CD4-positive, alpha-beta T cell treated with Interferon alpha-2 for 1 hour (primary cell): ENCODE data around the gene CMIP.
A peak's percentile ranks its signal among the peaks of the same experiment; 100 is the strongest.

ENCODE experiments used
- DNase-seq, 2 donors: peaks; one replicate each; pipeline ENCODE4 v3.0.0-alpha.2; 2020 to 2022

The CMIP gene

DNA sequence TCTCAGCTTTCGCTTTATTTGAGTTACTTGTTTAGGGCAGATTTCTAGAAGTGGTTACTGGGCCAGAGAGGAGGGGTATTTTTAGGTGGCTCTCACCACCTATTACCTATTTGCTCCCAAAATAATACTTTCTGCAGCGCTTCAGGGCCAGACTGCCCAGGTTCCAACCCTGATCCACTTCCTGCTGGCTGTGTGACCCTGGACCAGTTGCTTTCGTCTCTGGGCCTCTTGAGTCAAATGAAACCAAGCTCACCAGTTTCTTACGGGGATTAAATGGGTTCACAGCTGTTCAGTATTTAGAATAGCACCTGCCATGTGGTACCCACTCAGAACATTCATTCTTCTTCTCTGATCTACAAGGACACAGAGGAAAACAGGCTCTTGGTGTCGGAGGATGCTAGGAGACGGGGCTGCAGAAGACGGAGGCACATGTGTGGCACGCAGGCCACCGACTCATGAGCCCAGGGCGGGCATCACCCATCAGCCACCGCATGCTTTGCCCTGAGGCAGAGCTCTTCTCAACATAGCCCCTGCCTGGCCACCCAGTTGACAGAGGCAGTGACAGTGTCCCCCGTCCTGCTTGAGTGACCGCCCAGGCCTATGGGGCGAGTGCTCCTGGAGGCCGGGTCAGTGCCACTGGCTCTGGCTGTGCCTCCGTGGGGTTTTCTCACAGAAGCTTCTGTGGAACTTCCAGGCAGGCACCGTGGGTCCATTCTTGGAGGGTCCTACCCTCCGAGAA, 185.5 kb downstream of the CMIP start:
- no peak for DNase-seq

DNA sequence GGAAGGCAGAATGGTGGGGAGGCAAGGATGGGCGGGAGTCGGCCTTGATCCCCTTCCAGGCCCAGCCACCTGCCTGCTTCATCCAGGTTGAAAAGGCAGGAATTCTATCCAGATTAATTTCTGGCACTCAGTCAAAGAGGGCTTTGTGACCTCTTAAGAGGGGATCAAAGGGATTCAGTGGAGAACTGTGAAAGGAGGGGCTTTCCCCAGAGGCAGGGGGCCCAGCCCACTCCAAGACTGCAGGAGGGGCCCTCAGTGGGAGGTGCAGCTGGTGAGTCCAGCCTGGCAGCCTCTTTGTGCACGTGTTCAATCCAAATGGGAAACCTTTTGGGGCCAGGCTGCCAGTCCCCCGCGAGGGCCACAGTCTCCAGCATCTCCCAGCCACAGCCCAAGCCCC, 186.0 kb downstream of the CMIP start:
- no peak for DNase-seq

DNA sequence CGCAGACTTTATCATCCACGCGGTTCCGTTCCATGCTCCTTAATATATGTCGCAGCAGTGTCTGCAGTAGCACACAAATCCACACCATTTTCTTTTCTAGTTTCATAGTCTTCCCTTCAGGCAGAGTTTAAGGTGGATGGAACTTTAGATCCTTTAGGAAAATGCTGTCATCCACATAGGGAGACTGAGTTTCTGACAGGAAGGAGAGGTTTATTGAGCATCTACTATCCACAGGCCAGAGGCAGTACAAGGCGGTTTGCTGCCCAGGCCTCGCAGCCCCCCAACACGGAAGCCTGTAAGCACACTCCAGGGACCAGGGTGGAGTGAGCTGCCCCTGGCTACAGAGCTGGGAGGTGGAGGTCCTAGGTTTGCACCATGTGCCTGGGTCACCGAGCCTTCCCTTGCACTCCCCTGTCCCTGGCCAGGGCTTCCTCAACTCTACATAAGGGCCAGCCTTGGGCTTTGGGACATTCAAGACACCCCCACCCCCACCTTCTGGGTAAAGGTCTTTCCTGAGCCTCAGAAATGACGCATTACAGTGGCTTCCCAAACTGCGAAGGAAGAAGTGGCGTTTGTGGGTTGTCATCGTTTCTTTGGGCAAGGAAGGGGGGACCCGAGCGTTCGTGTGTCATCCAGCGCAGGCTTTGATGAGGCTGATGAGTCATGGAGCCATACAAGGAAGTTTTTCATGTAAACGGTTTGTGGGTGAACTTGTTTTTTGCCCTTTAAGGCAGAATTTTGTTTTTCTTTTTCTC, 188.0 kb downstream of the CMIP start:
- peak; percentile 77 to 80 for DNase-seq

DNA sequence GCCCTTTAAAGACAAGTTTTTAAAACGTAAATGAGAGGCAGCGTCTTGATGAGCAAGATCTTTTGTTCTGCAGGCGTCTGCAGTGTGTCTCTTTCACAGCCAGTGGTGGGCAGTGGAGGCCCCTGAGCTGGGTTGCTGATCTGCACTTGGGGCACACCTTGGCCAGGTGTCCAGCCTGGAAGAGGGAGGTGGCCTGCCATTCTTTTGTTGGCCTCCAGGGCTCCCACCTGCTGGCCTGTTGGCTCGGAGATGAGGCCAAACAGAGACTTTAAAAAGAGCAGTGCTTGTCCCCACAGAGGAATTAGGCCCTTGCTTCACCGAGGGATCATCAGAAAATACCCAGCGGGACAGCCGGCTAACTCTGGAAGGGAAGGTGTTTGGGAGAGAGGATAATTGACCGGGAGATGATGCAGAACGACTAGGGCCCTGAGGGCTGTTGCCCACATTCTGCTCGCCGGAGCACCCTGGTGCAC, 188.6 kb downstream of the CMIP start:
- DNase-seq = no peak

DNA sequence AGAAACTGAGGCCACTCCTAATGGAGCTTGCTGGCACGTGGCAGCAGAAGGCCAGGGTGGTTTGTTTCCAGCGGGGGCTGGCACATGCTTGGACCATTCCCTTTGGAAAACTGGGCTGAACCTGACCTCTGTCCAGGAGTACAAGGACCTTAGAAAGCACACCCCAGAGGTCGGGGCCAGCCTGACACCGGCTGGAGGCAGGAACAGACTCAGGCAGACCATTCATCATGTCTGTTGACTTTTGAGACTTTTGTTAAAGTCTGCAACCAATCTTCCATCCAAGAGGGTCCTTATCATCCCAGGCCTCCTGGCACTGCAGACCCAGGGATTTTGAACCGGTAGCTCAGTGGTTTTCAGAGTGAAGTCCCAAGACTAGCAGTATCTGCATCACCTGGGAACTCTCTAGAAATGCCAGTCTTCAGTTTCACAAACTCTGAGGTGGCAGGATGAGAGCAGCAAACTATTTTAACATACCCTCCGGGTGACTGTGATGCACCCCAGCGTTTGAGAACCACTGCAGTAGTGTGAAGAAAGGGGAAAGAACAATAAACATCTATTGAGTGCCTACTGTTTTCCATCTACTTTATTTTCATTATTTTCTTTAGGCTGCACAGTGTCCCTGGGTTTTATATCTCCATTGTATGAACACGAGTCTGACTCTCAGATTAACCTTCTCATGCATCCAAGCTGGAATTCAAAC, 189.2 kb downstream of the CMIP start:
- DNase-seq = no peak

DNA sequence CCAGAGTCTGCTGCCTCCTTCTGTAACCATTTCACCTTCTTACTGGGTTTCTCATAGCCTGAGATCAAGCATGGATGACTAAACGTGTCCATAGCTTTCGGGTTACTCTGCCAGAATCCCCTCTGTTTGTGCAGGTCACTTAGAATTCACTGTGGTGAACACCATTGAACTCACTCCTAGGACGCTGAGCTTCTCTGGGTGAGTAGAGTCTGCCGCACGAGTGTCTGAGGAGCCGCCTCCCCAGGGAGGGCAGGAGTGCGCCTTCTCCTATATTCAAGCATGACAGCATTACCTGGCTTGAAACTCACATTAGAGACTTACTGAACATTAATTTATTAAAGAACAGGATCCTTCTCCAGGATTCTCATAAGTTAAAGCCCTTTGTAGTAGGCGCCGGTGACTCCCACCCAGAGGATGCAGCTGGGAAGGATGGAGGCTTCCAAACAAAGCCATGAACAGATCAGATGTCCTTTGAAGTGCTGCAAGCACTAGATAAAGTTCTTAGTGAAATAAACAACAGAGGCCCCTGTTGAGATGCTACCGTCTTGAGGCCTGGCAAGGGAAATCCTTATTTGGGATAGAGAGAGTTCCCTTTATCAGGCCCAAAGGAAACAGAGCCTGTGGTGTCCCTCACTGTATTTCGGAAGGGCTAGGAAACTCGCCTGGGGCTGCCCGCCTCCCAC, 189.9 kb downstream of the CMIP start:
- no peak for DNase-seq

DNA sequence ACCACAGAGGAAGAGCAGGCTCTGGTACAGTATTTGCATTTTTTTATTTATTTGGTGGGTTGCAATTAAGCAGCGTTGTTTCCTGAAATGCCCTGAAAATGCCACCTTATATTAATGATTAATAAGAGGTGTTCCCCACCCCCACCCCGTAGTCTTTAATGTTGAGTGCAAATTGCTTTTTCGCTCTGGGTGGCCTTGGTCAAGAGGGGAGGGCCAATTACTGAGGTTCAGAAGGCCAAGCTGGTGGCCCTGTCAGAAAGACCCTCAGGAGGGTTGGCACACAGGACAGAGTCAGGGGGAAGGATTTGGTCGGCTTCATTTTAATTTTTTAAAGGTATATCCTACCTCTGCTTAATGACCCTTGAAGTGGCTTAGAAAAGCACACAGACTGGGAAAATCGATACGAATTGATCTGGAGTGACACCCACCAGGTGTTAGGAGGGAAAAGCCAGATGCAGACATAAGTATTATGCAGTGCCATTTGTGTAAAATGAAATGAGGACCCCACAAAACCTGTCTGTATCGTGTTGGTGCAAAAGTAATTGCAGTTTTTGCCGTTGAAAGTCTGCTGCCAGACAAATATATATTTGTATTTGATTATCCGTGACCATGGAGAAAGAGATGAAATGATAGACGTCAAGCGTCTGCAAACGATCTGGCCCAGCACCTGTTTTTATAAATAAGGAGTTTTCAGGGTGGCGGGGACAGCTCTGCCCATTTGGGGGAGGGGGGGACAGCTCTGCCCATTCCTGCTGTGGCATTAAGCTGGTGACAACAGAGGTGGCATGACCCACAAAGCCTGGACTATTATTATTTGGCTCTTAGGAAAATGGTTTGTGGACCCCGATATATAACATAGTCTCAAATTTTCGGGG, 190.7 kb downstream of the CMIP start:
- no peak for DNase-seq

DNA sequence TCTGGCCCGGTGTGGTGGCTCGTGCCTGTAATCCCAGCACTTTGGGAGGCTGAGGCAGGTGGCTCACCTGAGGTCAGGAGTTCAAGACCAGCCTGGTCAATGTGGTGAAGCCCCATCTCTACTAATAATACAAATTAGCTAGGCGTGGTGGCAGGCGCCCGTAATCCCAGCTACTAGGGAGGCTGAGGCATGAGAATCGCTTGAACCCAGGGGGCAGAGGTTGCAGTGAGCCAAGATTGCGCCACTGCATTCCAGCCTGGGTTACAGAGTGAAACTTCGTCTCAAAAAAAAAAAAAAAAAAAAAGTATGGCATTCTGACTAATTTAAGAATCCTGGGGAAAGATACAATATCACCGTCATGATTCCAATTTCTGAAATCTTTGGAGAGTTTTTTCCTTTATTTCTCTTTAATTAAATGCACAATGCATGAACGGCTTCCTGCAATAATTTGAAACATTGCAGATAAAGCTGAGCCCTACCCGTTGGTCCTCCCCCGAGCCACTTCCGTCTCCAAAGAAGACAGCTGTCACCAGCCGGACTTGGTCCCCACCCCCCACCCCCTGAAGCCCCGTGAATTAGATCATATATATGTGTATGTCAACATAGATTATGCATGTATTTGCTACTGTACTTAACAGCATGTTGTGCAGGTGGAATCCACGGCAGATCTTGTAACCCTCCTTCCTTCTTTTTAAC, 191.8 kb downstream of the CMIP start:
- DNase-seq = no peak

DNA sequence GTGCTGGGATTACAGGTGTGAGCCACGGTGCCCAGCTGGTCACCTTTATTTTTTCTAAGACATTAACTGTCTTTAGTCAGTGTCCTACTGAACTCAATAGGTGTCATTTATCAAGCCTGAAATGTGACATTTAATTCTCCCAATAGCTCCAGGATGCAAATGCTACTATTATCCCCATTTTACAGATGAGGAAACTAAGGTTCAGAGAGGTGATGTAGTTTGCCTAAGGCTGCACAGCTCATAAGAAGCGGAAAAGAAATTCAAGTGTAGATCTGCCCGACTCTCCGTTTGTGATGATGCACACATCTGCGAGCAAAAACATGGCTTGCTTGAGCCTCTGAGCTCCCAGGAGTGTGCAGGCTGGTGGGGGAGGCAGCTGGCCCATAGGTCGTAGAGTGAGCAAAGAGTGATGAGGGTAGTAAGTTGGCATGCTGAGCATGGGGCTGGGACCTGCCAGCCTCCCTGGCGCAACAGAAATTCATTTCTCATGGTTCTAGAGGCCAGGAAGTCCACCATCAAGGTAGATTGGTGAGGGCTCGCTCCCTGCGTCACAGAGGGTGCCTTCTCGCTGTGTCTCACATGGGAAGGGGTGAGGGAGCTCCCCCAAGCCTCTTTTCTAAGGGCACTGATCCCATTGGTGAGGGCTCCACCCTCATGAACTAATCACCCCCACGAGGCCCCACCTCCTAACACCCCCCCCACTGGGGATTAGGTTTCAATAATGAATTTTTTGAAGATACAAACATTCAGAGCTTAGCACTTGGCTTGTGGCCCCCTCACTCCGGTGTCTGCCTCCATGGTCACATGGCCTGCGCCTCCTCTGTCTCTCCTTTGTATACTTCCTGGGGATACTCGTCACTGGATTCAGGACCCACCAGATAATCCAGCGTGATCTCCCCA, 193.0 kb downstream of the CMIP start:
- no peak for DNase-seq

DNA sequence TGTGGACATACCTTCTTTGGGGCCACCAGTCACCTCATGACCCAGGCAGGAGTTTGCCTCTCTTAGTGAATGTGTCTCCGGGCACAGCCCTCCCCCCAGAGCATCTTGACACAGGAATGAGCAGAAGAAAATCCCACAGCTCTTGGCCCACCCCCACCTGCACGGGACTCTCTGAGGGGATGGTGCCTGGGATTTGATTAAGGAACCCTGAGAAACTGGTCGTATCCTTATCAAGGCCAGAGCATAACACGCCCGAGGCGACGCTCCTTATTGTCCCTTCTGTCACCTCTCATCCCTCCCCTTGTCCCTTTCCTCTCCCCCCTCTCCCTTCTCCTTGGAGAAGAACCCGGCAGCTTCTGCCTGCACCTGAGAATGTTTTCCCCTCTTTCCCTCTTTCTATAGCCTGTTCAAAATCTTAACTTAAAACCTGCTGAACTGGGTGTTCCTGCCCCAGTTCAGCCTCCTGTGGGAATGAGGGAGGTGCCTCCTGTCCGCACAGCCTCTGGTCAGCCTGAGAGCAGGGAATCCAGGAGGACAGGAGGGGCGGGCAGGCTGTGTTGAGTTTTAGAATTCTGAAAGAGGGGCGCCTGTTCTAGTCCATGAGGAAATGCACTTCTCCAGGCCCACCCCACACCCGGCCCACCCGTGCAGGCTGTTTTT, 193.8 kb downstream of the CMIP start:
- DNase-seq = no peak

DNA sequence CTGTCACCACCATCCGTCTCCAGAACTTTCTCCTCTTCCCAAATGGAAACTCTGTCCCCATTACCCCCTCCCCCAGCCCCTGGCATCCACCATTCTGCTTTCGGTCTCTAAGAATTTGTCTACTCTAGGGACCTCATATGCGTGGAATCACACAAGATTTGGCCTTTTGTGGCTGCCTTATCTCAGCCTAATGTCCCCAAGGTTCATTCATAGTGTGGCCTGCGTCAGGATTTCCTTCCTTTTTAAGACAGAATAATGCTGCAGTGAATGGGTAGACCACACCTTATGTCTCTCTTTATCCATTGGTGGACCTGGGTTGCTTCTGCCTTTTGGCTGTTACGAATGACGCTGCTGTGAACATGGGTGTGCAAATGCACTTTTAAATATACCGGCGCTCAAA, 194.7 kb downstream of the CMIP start:
- DNase-seq = no peak

DNA sequence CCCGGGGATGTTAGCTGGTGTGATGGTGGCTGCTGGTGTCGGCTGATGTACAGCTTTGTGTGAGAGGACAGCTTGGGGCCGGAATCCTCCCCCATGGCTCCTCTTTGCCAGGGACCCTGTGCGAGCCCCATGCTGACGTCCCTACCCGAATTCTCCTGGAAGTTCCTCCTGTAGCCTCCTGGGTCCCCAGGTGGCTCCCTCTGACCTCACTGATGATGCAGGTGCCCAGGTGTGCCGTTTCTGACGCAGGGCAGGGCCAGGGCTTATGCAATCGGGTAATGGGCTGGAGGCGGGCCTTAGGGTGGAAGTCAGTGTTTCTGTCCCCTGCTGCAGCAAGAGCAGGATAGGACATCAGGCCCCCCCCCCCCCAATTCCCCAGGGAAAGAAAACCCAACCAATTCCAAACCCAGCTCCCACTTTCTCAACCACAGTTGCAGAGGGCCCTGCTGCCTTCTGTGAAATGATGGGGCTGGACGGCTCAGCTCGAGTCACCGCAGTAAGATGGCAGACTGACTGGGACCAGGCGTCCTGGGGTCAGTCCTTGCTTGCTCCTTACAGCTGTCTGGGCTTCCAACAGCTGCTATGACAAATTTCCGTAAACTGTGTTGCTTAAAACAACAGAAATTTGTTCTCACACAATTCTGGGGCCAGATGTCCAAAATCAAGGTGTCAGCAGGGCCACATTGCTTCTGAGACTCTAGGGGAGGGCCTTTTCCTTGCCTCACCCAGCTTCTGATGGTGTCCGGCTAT, 195.5 kb downstream of the CMIP start:
- DNase-seq = no peak

DNA sequence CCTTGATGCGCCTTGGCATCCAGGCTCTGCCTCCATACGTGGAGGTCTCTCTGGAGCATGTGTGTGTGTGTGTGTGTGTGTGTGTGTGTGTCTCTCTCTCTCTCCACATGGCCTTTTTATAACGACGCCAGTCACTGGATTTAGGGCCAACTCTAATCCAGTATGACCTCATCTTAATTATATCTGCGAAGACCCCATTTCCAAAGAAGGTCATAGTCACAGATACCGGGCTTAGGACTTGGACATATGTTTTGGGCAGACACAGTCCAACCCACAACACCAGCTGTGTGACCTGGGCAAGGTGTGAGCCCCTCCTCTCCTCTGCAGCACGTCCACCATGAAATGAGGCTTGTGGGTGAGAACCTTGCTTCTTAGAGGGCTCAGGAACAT, 196.1 kb downstream of the CMIP start:
- no peak for DNase-seq

DNA sequence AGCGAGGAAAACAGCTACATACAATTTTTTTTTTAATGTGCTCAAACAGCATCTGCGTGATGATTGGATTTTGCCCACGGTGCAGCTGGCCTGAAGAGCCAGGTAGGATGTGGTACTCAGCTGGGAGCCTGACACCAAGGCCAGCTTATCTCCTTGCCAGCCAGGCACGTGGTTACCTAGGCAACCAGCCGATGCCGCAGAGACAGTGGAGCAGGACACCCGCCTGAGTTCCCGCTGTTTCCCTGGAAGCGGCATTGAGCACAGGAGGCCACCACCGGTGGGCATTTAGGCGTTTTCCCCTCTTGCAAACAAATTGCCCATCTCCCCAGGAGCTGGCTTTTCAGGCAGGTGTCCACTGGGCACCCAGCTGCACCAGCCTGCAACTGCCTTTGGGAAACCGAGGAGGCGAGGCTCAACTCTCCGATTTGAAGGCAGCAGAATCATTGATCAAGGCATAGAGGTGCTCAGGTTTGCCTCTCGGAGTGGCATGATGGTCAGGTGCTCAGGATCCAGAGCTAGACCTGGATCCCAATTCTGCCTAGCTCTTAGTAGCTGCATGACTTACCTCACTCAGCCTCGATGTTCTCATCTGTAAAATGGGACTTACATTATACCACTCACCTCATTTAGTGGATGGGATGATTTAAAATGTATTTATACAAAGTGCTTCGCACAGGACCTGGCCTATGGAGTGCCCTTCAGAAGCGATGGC, 196.9 kb downstream of the CMIP start:
- DNase-seq = no peak

DNA sequence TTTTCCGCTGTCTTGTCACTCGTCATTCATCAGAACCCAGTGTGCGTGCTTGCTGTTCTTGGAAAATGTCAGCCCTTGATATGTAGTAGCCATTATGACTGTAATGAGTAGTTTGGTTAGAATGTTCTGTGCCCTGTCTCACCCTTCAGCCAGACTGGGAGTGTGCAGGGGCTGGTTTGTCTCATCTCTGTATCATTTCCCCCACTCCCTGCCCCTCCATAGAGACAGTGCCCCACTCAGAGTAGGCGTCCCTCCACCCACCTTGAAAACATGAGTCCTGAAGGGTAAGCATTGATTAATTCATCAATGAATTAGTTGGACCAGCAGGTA, 197.5 kb downstream of the CMIP start:
- DNase-seq = no peak

DNA sequence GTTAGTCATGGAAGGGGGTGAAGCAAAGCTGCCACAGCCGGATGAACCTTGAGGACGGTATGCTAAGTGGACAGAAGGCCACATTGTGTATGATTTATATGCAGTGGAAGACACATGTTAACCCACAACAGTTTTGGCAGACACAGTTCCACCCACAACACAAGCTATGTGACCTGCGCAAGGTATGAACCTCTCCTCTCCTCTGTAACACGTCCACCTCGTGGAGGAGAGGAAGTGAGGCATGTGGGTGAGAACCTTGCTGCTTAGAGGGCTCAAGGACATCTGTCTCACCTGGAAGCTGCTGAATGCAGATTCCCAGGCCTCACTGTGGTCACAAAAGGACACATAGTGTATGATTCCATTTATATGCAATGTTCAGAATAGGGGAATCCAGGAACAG, 198.3 kb downstream of the CMIP start:
- DNase-seq = no peak

DNA sequence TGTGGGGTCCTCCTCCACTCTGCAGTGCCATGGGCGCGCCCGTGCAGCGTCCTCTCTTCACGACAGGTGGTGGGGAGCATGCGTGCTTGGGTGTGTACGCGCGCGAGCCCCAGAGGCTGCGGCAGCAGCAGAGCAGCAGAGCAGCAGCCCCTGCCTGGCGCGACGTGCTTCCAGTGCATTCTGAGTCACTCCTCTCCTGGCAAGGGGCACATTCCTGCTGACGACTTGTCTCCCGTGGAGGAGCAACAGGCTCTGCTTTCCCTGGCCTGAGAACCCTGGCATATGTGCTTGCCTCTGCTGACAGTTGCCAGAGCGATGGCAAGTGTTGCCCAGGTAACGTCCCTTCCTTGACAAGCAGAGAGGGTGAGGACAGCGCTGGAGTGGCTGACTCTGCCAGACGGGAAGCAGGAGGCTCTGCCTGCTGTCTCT, 200.7 kb downstream of the CMIP start:
- DNase-seq = no peak

DNA sequence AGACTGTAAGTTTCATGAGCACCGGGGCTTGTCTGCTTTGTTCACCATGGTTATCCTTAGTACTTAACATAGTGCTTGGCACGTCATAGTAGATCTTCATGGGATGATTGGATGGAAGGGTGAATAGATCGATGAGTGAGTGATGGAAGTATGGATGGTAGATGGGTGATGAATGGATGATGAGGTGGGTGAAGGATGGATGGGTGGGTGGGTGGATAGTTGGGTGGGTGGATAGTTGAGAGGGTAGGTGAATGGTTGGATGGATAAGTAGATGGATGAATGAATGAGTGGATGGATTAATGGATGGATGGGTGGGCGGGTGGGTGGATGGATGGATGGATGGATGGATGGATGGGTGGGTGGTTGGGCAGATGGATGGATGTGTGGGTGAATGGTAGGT, 201.3 kb downstream of the CMIP start:
- no peak for DNase-seq

DNA sequence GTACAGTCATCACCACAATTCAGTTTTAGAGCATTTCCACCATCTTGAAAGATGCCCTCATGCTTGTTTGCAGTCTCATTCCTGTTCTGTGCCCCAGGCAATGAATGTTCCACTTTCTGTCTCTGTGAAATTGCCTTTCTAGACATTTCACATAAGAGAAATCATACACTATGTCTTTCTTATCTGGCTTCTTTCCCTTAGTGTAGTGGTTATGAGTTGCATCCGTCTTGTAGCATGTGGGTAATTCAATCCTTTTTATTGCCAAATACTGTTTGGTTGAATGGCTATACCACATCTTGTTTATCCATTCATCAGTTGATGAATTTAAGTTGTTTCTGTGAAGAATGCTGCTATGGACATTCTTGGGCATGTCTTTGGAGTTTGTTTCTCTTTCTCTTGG, 202.0 kb downstream of the CMIP start:
- DNase-seq = no peak
